NOMO-1 (cell line): ENCODE results near the gene OSBP2.

Source experiments
- DNase-seq, 2 experiments: peaks; one replicate each; lab custom pipeline; 2025; ENCODE audit not compliant: unreplicated experiment in 2 of 2; lab: John Stamatoyannopoulos, UW

The OSBP2 gene

DNA sequence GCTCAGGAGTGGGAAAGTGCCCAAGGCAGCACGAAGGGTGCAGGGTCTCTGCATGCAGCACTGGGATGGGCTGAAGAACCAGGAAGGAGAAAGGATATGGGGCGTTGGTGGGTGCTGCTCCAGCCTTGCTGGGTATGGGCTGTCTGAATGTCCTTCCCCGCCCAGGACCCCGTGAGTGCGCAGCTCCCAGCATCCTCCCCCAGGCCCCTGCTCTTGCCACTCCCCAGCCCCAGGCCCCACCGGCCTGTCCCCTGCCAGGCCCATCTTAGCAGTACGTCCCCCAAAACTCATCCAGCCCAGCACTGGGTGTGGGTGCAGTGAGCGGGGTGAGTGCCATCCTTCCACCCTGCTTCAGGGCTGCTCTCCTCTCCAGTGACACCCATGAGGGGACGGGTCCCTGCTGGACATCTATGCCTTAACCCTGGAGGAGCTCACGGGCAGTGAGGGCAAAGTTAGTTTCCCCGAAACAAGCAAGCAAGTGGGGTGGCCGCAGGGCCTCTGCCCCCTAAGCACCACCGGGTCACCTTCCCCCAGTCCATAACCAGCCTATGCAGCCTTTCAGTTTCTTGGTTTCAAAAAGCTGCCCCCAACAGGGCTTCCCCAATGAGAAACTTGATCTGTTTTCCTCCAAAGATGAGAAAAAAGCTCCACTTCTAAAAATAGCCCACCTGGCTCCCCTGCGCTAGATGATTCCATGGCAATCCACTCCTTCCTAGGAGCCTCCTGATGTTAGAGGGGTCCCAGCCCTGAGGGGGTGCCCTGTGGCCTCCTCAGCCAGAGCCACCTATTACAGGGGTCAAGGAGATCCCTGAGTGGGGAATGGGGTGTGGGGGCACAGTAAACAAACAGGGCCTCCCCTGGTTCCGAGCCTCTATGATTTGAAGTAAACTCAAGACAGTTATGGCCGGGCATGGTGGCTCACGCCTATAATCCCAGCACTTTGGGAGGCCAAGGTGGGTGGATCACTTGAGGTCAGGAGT, 170.1 kb downstream of the OSBP2 start:
- DNase-seq, result no peak

- DNase-seq, result no peak
These were observed 171.0 kb downstream of the OSBP2 start for GRCh38 chr22:30865656-30866055.

DNA sequence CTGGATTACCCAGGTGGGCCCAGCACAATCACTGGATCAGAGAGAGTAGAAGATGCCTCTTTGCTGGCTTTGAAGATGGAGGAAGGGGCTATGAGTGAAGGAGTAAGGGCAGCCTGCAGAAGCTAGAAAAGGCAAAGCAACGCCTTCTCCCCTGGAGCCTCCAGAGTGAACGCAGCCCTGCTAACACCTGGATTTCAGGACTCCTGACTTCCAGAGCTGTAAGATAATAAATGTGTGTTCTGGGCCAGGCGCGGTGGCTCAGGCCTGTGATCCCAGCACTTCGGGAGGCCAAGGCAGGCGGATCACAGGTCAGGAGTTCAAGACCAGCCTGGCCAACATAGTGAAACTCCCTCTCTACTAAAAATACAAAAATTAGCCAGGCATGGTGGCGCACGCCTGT, 171.5 kb downstream of the OSBP2 start:
- no peak for DNase-seq

DNA sequence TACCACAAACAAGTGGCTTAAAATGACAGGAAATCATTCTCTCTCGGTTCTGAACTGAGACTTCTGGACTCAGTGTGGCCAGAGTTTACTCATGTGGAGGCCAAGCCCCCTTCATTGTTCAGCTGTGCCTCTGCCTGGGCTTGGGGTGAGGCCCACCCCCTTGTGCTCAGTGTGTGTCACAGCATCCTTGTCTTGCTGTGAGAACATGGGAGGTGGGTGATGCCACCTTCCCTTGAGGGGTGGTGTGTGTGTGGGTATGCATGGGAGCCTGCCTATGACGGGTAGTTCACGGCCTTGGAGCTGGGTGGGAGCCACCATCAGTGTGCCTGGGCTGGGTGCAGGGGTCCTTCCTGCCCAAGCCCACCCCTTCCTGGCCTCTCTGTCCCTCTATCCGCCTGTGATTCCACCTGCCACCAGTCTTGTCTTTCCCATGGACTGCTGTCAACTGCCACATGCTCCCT, 172.2 kb downstream of the OSBP2 start:
- DNase-seq, result no peak

- no peak for DNase-seq
These were observed 173.3 kb downstream of the OSBP2 start for GRCh38 chr22:30867746-30868662.

- DNase-seq, result no peak
These were observed 174.2 kb downstream of the OSBP2 start for GRCh38 chr22:30868663-30869385.

GRCh38 chr22:30869667-30870395, 175.2 kb downstream of the OSBP2 start:
- DNase-seq, result no peak

- DNase-seq, result no peak
These were observed 176.0 kb downstream of the OSBP2 start for GRCh38 chr22:30870451-30871345.

DNA sequence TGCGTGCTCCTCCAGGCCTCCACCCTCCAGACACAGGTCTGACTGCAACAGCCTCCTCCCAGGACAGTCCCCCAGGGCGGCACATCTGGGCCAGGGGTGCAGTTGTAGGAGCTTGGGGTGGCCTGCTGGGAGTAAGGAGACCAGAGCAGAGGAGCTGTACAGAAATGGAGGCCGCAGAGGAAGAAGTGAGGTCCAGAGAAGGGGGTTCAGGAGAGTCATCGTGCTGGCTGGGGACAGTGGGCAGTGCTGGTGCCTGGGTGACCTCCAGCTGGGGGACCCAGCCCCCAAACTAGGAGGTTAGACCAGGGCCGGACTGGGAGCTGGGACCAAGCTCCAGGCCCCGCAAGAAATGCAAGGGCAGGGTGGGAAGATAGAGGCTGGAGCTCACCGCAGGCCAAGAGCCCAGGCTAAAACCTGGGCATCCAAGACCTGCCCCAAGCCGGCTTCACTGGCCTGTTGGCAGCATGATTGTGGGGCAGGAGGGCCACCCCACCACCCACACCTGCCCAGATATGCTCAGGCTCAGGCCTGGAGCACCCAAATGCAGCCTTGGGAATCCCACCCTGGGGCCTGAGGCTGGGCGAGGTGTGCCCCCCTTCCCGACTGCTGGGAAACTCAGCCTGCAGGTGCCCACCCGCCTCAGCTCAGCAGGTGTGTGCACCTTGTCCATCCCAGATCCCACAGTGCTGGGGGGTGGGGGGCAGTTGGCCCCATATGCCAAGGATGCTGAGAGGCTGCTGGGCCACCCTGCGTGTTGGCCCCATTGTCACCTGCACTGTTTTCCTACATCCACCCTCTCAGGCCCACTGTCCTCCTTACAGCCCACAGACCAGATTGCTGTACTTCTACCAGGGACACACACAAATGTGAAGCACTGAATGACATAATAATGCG, 177.0 kb downstream of the OSBP2 start:
- no peak for DNase-seq

- DNase-seq, result no peak
These were observed 177.8 kb downstream of the OSBP2 start for GRCh38 chr22:30872285-30873041.

DNA sequence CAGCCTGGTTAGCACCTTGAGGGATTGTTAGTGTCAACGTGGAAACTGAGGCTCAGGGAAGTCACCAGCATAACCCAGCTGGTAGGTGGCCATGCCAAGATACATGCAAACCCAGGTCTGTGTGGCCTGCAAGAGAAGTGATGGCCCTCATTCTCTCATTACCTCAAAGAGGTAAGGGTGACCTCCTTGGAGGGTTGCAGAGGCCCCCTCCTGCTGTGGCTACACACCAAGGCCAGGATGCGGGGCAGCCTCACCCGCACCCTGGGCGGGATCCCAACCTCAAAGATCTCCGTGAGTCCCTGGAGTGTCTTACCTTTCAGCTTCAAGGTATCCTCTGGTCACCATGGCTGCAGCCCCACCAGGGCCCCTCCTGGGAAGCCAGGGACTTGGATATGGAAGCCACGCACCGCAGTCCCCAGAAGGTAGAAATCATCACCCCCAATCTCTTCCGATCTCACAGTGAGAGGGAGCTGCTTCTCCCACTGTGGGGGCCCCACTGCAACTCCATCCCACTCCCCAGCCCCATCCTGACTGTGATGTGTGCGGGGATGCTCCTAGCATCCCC, 178.5 kb downstream of the OSBP2 start:
- no peak for DNase-seq

DNA sequence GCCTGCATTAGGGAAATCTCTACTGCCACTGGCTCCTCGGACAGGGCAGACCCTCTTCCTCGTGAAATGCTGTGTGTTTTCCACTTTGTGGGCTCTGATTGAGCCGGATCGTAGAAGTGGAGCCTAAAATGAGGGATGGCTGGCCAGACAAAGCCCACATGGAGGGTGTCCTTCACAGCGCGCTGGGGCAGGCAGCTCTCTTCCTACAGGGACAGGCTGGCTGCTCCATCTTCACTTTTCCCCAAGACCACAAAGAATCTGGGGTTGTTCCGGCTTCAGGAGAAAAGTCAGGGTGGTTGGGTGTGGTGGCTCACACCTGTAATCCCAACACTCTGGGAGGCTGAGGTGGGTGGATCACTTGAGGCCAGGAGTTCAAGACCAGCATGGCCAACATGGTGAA, 179.0 kb downstream of the OSBP2 start:
- no peak for DNase-seq

GRCh38 chr22:30874431-30875370, 180.0 kb downstream of the OSBP2 start:
- no peak for DNase-seq

- DNase-seq, result no peak
These were observed 181.0 kb downstream of the OSBP2 start for GRCh38 chr22:30875481-30876215.

DNA sequence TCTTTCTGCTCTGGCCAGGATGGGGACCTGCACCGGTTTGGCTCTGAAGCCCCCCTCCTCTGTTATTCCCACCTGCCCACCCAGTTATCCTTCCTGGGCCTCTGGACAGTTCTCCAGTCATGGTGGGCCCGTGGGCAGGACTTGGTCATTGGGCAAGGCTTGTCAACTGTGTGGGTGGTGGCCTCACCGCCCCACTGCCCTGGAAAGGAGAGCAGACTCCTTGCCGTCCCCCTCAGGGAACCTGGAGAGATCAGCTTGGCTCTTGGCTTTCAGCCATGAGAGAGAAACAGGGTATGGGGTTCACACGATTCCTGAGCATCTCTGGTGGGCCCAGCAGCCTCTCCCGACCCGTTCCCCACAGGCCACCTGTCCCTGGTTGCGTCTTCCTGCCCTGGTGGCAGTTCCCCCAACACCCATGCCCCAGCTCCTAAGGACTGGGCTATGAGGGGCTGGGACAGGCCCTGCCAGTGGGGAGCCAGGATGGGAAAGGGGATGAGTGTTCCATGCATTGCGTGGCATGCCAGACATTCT, 181.6 kb downstream of the OSBP2 start:
- no peak for DNase-seq
